ENCODE measurements around the gene DCDC1. TPM values are rescaled to one million over a fixed set of nuclear protein-coding genes. Genes with fewer than 3 reads are reported as not detected.

Gene DCDC1
- total RNA-seq, 1 experiment from 2014 or later: 1.5 TPM

DNA sequence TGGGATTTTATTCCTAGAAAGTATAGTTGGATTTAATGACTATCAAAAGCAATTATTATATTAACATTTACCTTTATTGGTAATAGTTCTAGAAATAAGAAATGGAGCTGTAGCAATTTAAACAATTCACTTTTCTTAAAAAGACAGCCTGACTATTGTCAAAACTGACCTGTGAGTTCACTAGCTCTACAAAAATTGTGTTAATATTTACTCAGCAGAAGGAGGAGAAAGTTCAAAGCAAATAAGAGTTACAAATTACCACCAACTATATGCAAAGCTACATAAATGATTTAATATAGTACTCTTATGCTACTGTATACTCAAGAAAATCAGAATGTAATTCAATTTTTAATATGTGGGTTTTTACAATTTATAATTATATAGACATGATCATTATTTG is 310.0 kb downstream of the DCDC1 start:
- Histone ChIP-seq H3K9me2 (ENCODE audit: insufficient read depth) (no peaks in the 10 kb centered on the region), H3K4me1 (ENCODE audit: control insufficient read depth in 1 of 2, insufficient read depth in 2 of 2, low read length in 2 of 2) (no peaks in the 10 kb centered on the region), H3K9ac (ENCODE audit: low read length) (no peak overlapping the region), H2AFZ (ENCODE audit: low read depth, low read length, poor library complexity, severe bottlenecking) (no peak overlapping the region), H3K9me3 (ENCODE audit: control insufficient read depth in 1 of 2, insufficient read depth in 1 of 2, low read depth in 1 of 2, low read length in 2 of 2) (no peaks in the 10 kb centered on the region), H3K4me2 (ENCODE audit: low read length) (no peak overlapping the region), H3K27ac (ENCODE audit: low read depth, low read length) (no peak overlapping the region), H3K36me3 (ENCODE audit: control insufficient read depth in 1 of 2, insufficient read depth in 2 of 2, low read length in 2 of 2) (no peaks in the 10 kb centered on the region), H3K27me3 (ENCODE audit: insufficient read depth, low read length) (no peaks in the 10 kb centered on the region), H3K79me2 (ENCODE audit: insufficient read depth, low read length) (no peaks in the 10 kb centered on the region), H4K20me1 (ENCODE audit: insufficient read depth) (no peaks in the 10 kb centered on the region; the same call in 1 of the 2 replicates), H3K4me3 (replicated peaks in 1 of 2; ENCODE audit: low read depth in 1 of 2, low read length in 2 of 2) (no peak overlapping the region)
- TF ChIP-seq, protein P1, sequence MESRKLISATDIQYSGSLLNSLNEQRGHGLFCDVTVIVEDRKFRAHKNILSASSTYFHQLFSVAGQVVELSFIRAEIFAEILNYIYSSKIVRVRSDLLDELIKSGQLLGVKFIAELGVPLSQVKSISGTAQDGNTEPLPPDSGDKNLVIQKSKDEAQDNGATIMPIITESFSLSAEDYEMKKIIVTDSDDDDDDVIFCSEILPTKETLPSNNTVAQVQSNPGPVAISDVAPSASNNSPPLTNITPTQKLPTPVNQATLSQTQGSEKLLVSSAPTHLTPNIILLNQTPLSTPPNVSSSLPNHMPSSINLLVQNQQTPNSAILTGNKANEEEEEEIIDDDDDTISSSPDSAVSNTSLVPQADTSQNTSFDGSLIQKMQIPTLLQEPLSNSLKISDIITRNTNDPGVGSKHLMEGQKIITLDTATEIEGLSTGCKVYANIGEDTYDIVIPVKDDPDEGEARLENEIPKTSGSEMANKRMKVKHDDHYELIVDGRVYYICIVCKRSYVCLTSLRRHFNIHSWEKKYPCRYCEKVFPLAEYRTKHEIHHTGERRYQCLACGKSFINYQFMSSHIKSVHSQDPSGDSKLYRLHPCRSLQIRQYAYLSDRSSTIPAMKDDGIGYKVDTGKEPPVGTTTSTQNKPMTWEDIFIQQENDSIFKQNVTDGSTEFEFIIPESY (IDR thresholded peaks at IDR 0.05; ENCODE audit: extremely low read depth, insufficient replicate concordance, low read length): no peak
- TF ChIP-seq, protein P2, sequence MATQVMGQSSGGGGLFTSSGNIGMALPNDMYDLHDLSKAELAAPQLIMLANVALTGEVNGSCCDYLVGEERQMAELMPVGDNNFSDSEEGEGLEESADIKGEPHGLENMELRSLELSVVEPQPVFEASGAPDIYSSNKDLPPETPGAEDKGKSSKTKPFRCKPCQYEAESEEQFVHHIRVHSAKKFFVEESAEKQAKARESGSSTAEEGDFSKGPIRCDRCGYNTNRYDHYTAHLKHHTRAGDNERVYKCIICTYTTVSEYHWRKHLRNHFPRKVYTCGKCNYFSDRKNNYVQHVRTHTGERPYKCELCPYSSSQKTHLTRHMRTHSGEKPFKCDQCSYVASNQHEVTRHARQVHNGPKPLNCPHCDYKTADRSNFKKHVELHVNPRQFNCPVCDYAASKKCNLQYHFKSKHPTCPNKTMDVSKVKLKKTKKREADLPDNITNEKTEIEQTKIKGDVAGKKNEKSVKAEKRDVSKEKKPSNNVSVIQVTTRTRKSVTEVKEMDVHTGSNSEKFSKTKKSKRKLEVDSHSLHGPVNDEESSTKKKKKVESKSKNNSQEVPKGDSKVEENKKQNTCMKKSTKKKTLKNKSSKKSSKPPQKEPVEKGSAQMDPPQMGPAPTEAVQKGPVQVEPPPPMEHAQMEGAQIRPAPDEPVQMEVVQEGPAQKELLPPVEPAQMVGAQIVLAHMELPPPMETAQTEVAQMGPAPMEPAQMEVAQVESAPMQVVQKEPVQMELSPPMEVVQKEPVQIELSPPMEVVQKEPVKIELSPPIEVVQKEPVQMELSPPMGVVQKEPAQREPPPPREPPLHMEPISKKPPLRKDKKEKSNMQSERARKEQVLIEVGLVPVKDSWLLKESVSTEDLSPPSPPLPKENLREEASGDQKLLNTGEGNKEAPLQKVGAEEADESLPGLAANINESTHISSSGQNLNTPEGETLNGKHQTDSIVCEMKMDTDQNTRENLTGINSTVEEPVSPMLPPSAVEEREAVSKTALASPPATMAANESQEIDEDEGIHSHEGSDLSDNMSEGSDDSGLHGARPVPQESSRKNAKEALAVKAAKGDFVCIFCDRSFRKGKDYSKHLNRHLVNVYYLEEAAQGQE (IDR thresholded peaks at IDR 0.05; ENCODE audit: low read depth): no peak
- no peak for TF ChIP-seq TCF7L2 (IDR thresholded peaks at IDR 0.05; ENCODE audit: borderline replicate concordance, extremely low read depth, insufficient read depth, insufficient read length)
- TF ChIP-seq FOSL1 (IDR thresholded peaks at IDR 0.05; ENCODE audit: low read depth): no peak
- TF ChIP-seq, protein P3, sequence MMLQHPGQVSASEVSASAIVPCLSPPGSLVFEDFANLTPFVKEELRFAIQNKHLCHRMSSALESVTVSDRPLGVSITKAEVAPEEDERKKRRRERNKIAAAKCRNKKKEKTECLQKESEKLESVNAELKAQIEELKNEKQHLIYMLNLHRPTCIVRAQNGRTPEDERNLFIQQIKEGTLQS (IDR thresholded peaks at IDR 0.05): no peak
- no peak for TF ChIP-seq POLR2AphosphoS5 (IDR thresholded peaks at IDR 0.05; ENCODE audit: low read depth, low read length)
- no peak for TF ChIP-seq SIN3A (IDR thresholded peaks at IDR 0.05; ENCODE audit: low read depth)
- no peak for TF ChIP-seq EZH2 (IDR thresholded peaks at IDR 0.05)
- TF ChIP-seq SRF (IDR thresholded peaks at IDR 0.05; ENCODE audit: low read depth): no peak
- TF ChIP-seq EGR1 (IDR thresholded peaks at IDR 0.05; ENCODE audit: low read depth): no peak
- TF ChIP-seq, protein P4, sequence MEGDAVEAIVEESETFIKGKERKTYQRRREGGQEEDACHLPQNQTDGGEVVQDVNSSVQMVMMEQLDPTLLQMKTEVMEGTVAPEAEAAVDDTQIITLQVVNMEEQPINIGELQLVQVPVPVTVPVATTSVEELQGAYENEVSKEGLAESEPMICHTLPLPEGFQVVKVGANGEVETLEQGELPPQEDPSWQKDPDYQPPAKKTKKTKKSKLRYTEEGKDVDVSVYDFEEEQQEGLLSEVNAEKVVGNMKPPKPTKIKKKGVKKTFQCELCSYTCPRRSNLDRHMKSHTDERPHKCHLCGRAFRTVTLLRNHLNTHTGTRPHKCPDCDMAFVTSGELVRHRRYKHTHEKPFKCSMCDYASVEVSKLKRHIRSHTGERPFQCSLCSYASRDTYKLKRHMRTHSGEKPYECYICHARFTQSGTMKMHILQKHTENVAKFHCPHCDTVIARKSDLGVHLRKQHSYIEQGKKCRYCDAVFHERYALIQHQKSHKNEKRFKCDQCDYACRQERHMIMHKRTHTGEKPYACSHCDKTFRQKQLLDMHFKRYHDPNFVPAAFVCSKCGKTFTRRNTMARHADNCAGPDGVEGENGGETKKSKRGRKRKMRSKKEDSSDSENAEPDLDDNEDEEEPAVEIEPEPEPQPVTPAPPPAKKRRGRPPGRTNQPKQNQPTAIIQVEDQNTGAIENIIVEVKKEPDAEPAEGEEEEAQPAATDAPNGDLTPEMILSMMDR (IDR thresholded peaks at IDR 0.05 in 2 of 3, conservative IDR thresholded peaks at IDR 0.05 in 1 of 3; ENCODE audit: borderline replicate concordance in 1 of 3, insufficient read depth in 1 of 3, low read depth in 2 of 3, low read length in 2 of 3): no peak
- no peak for TF ChIP-seq CBX3 (IDR thresholded peaks at IDR 0.05; ENCODE audit: low read depth)
- no peak for TF ChIP-seq RAD21 (IDR thresholded peaks at IDR 0.05; ENCODE audit: low read depth)
- CTCF ChIA-PET: no interaction called here
- no peak for ATAC-seq
- POLR2A ChIA-PET: no interaction called here
- DNase-seq (ENCODE audit: low read depth, low spot score): no peak
- RAD21 ChIA-PET (ENCODE audit: low non-redundant PET in 1 of 2, low total read pairs in 2 of 2, uncharacterized antibody in 2 of 2, unreplicated experiment in 2 of 2): no interaction called here
- intact Hi-C loops (cut with micrococcal nuclease): no loop called here
- no TSS peak for BruUV-seq (replicated peaks)

Data from HCT116 (cell line).